WTC11 (cell line): Measurements from ENCODE around the gene NPB. TPM values are rescaled to one million over a fixed set of nuclear protein-coding genes. Genes with fewer than 3 reads are reported as not detected.

Experiments used
- ATAC-seq: fragments of 200-7000 bp; cut with Tn5 transposase; 2 replicates; pipeline ENCODE4 v1.10.0; 2021; ENCODE audit warnings: mild to moderate bottlenecking, moderate library complexity
- CTCF ChIA-PET: fragments of 300-600 bp; sonication (Branson Sonifier 250); formaldehyde crosslinking; loops from one replicate; lab custom pipeline; 2021; ENCODE audit warnings: antibody characterized with exemption; lab: Charles Lee
- POLR2A ChIA-PET: fragments of 350-600 bp; sonication (Branson Sonifier 250); formaldehyde crosslinking; loops from one replicate; lab custom pipeline; 2021; ENCODE audit warnings: antibody characterized with exemption; lab: Charles Lee
- DNase-seq: peaks from one replicate; pipeline ENCODE4 v3.0.0; 2021; ENCODE audit warnings: low spot score
- H3K27ac Mint-ChIP-seq: 2 replicates; pipeline ENCODE4 v1.8.0; 2021; ENCODE audit warnings: mixed read lengths
- H3K27me3 Mint-ChIP-seq: 2 replicates; pipeline ENCODE4 v1.8.0; 2021; ENCODE audit warnings: low read depth, mild to moderate bottlenecking, moderate library complexity, mixed read lengths
- H3K36me3 Mint-ChIP-seq: 2 replicates; pipeline ENCODE4 v1.8.0; 2021; ENCODE audit warnings: mixed read lengths
- H3K4me1 Mint-ChIP-seq: 2 replicates; pipeline ENCODE4 v1.8.0; 2022; ENCODE audit warnings: mixed read lengths
- H3K4me3 Mint-ChIP-seq: 2 replicates; pipeline ENCODE4 v1.8.0; 2021; ENCODE audit warnings: mild to moderate bottlenecking, moderate library complexity, mixed read lengths
- H3K9me3 Mint-ChIP-seq: 2 replicates; pipeline ENCODE4 v1.8.0; 2021; ENCODE audit warnings: mixed read lengths
- ARID4B ChIP-seq: sonication (generic); formaldehyde crosslinking; IDR thresholded peaks from 2 replicates; pipeline ENCODE4 v1.8.0; 2023; ENCODE audit warnings: missing genetic modification reagents, mild to moderate bottlenecking, borderline replicate concordance
- ATF2 ChIP-seq: sonication (generic); formaldehyde crosslinking; IDR thresholded peaks from 2 replicates; pipeline ENCODE4 v1.8.1; 2022; ENCODE audit warnings: low read depth, missing genetic modification reagents, borderline replicate concordance
- E2F5 ChIP-seq: sonication (generic); formaldehyde crosslinking; IDR thresholded peaks from 2 replicates; pipeline ENCODE4 v1.8.1; 2022; ENCODE audit warnings: mild to moderate bottlenecking, moderate library complexity, missing genetic modification reagents
- HMGXB4 ChIP-seq: sonication (generic); formaldehyde crosslinking; IDR thresholded peaks from 2 replicates; pipeline ENCODE4 v1.8.1; 2023; ENCODE audit warnings: mild to moderate bottlenecking, moderate library complexity, missing genetic modification reagents
- KAT7 ChIP-seq: sonication (generic); formaldehyde crosslinking; IDR thresholded peaks from 2 replicates; pipeline ENCODE4 v1.8.1; 2023; ENCODE audit warnings: missing genetic modification reagents, mild to moderate bottlenecking, borderline replicate concordance
- MAX ChIP-seq: sonication (generic); formaldehyde crosslinking; IDR thresholded peaks from 2 replicates; pipeline ENCODE4 v1.8.0; 2022; ENCODE audit warnings: mild to moderate bottlenecking, missing genetic modification reagents
- MLX ChIP-seq: sonication (generic); formaldehyde crosslinking; IDR thresholded peaks from 2 replicates; pipeline ENCODE4 v1.8.1; 2023; ENCODE audit warnings: mild to moderate bottlenecking, missing genetic modification reagents, moderate library complexity
- MYBL2 ChIP-seq: sonication (generic); formaldehyde crosslinking; IDR thresholded peaks from 2 replicates; pipeline ENCODE4 v1.8.1; 2023; ENCODE audit warnings: mild to moderate bottlenecking, moderate library complexity, missing genetic modification reagents
- PRDM15 ChIP-seq: sonication (generic); formaldehyde crosslinking; IDR thresholded peaks from 2 replicates; pipeline ENCODE4 v1.8.0; 2022; ENCODE audit warnings: missing genetic modification reagents
- RELA ChIP-seq: sonication (generic); formaldehyde crosslinking; IDR thresholded peaks from 2 replicates; pipeline ENCODE4 v1.8.1; 2022; ENCODE audit warnings: missing genetic modification reagents, mild to moderate bottlenecking, borderline replicate concordance
- SMAD3 ChIP-seq: sonication (generic); formaldehyde crosslinking; IDR thresholded peaks from 2 replicates; pipeline ENCODE4 v1.8.0; 2022; ENCODE audit warnings: missing genetic modification reagents, mild to moderate bottlenecking, borderline replicate concordance
- SP1 ChIP-seq: sonication (generic); formaldehyde crosslinking; conservative IDR thresholded peaks from 2 replicates; pipeline ENCODE4 v1.8.1; 2022; ENCODE audit warnings: missing genetic modification reagents
- TEAD1 ChIP-seq: sonication (generic); formaldehyde crosslinking; IDR thresholded peaks from 2 replicates; pipeline ENCODE4 v1.8.0; 2022; ENCODE audit warnings: mild to moderate bottlenecking, missing genetic modification reagents
- USF2 ChIP-seq: sonication (generic); formaldehyde crosslinking; IDR thresholded peaks from 2 replicates; pipeline ENCODE4 v1.8.1; 2023; ENCODE audit warnings: mild to moderate bottlenecking, missing genetic modification reagents, moderate library complexity
- ZNF263 ChIP-seq: sonication (generic); formaldehyde crosslinking; IDR thresholded peaks from 2 replicates; pipeline ENCODE4 v1.8.1; 2022; ENCODE audit warnings: low read depth, mild to moderate bottlenecking, moderate library complexity, missing genetic modification reagents
- ZNF281 ChIP-seq: sonication (generic); formaldehyde crosslinking; IDR thresholded peaks from 2 replicates; pipeline ENCODE4 v1.8.0; 2023; ENCODE audit warnings: mild to moderate bottlenecking, missing genetic modification reagents
- total RNA-seq: library from RNA; stranded (reverse); gene quantifications from 3 replicates; pipeline ENCODE4 v1.2.3, GENCODE V29; 2021

NPB gene
- total RNA-seq, 1 experiment from 2014 or later = 1.9 TPM

- POLR2A ChIA-PET = interaction anchor here (0.6 to 2.1 kb wide), 2 partner anchors 20 to 135 kb away, joined by 3 to 6 read pairs; partner anchors contain the start of genes ALYREF and ANAPC11
- no peak for ATAC-seq
- TF ChIP-seq SMAD3 (CRISPR knock-in tag) = peak; percentile 85; the same call in 1 of the 2 replicates
- no peak for TF ChIP-seq MLX (CRISPR knock-in tag)
- TF ChIP-seq HMGXB4 (CRISPR knock-in tag) = peak; percentile 90
- no peak for TF ChIP-seq ZNF281 (CRISPR knock-in tag)
- no peak; the same call in 1 of the 2 replicates for TF ChIP-seq TEAD1
- TF ChIP-seq E2F5 (CRISPR knock-in tag) = no peak; the same call in 1 of the 2 replicates
- TF ChIP-seq ARID4B (CRISPR knock-in tag) = peak; percentile 74
- peak; percentile 91; the same call in 1 of the 2 replicates for TF ChIP-seq RELA
- TF ChIP-seq SP1 (CRISPR knock-in tag) = peak; percentile 64; the same call in 1 of the 2 replicates
- TF ChIP-seq ZNF263 = no peak
- TF ChIP-seq MAX (CRISPR knock-in tag) = peak; percentile 97
- no peak for TF ChIP-seq PRDM15 (CRISPR knock-in tag)
- peak; percentile 69; the same call in 1 of the 2 replicates for TF ChIP-seq KAT7 (CRISPR knock-in tag)
- TF ChIP-seq USF2 (CRISPR knock-in tag) = peak; percentile 93
- peak; percentile 52; the same call in 1 of the 2 replicates for TF ChIP-seq MYBL2 (CRISPR knock-in tag)
- TF ChIP-seq ATF2 (CRISPR knock-in tag) = no peak
Observed at GRCh38 chr17:81871387-81872230, 30.4 kb upstream of the NPB start.

More at GRCh38 chr17:81871387-81872230, 30.4 kb upstream of the NPB start:
- Mint-ChIP-seq H3K9me3 (no peaks in the 10 kb centered on the region), H3K36me3 (no peaks in the 10 kb centered on the region), H3K4me1 (peaks cover 16% of the 10 kb centered on the region), H3K27ac (peak overlapping the region; percentile 53), H3K27me3 (no peaks in the 10 kb centered on the region; the same call in 1 of the 2 replicates), H3K4me3 (peak overlapping the region; percentile 77)
- DNase-seq = peak; percentile 82
- CTCF ChIA-PET = interaction anchor here (1.2 kb wide), 1 partner anchor 43 kb away, joined by 3 read pairs; no protein-coding TSS in a partner anchor
